ENCODE results near the gene SLC6A8. TPM values are rescaled to one million over a fixed set of nuclear protein-coding genes. Genes with fewer than 3 reads are reported as not detected.

Gene SLC6A8
- total and polyA plus RNA-seq, 2 of the 4 experiments (the other 2 are of a cell fraction): 7.2 to 25.5 TPM

- no peaks in the 10 kb centered on the region; the same call in none of the 2 replicates for H3K9me3 ChIP-seq (ENCODE audit: control insufficient read depth, insufficient read depth, low read length)
- H3K4ac ChIP-seq (ENCODE audit: low read depth, low read length): no peak overlapping the region
- no peak overlapping the region for H4K5ac ChIP-seq (ENCODE audit: low read depth, low read length)
- no peak overlapping the region for H2AK9ac ChIP-seq (replicated peaks; ENCODE audit: low read depth, low read length, poor library complexity)
- H3K14ac ChIP-seq (replicated peaks; ENCODE audit: low read depth, low read length): no peak overlapping the region
- POLR2A ChIA-PET (ENCODE audit: unreplicated experiment): no interaction called here
- DNase-seq (no peak), ATAC-seq (ENCODE audit: low read depth) (no peak)
- H4K8ac ChIP-seq (ENCODE audit: low read depth in 2 of 2, low read length in 2 of 2): no peak overlapping the region
- 80% methylated on average over 2 of the region's 9 CpGs; no CpG with 5 or more reads in 1 of the 2 experiments for WGBS, 2 experiments (ENCODE audit: extremely low coverage in 2 of 2, insufficient read length in 1 of 2)
- no peak overlapping the region for H2AFZ ChIP-seq (replicated peaks; ENCODE audit: low read length, poor library complexity)
- H3K9me1 ChIP-seq (ENCODE audit: insufficient read depth, low read length): no peaks in the 10 kb centered on the region
- in situ Hi-C loops (cut with MboI; ENCODE audit: low sequenced_read_pairs): loop anchor here (25.0 kb wide), 1 partner anchor 695 kb away; no protein-coding TSS in a partner anchor
- no peak overlapping the region for H3K27ac ChIP-seq (ENCODE audit: insufficient read depth, low read length)
- no peak overlapping the region for H2BK20ac ChIP-seq (ENCODE audit: low read depth, low read length)
- no peak overlapping the region for H4K91ac ChIP-seq (ENCODE audit: insufficient read depth, low read depth, low read length)
- H3K4me2 ChIP-seq (ENCODE audit: low read depth, low read length): no peak overlapping the region
- no peak overlapping the region for H3K56ac ChIP-seq (ENCODE audit: extremely low read depth, insufficient read depth, low read length)
- dilution Hi-C loops (cut with HindIII; ENCODE audit: low sequenced_read_pairs, unreplicated experiment): no loop called here
- H2BK120ac ChIP-seq (ENCODE audit: low read depth, low read length): no peak overlapping the region
- CTCF ChIA-PET: no interaction called here
- no peak overlapping the region for H2AK5ac ChIP-seq (ENCODE audit: low read depth, low read length)
- no peaks in the 10 kb centered on the region for H3K79me1 ChIP-seq (ENCODE audit: low read depth in 1 of 2, low read length in 2 of 2)
- H3K18ac ChIP-seq (ENCODE audit: low read depth, low read length): no peak overlapping the region
- H4K20me1 ChIP-seq (ENCODE audit: insufficient read depth, low read length): no peaks in the 10 kb centered on the region
- H3K4me1 ChIP-seq (ENCODE audit: control insufficient read depth, insufficient read depth, low read length): no peaks in the 10 kb centered on the region
- no peak overlapping the region for H2BK15ac ChIP-seq (ENCODE audit: low read depth, low read length)
- no peak for TF ChIP-seq FOS (IDR thresholded peaks at IDR 0.05; ENCODE audit: low read depth, low read length)
- TF ChIP-seq NFE2L2 (IDR thresholded peaks at IDR 0.05; ENCODE audit: low read depth, low read length): no peak
- TF ChIP-seq RCOR1 (IDR thresholded peaks at IDR 0.05; ENCODE audit: insufficient replicate concordance, low read length): no peak
- TF ChIP-seq CEBPB (IDR thresholded peaks at IDR 0.05; ENCODE audit: low read depth, low read length): no peak
- TF ChIP-seq RAD21 (IDR thresholded peaks at IDR 0.05; ENCODE audit: low read length): no peak
- no peak for TF ChIP-seq MAZ (IDR thresholded peaks at IDR 0.05; ENCODE audit: borderline replicate concordance, low read depth, low read length)
- no peak for TF ChIP-seq CTCF (conservative IDR thresholded peaks at IDR 0.05; ENCODE audit: low read depth, low read length)
- no peak for TF ChIP-seq MXI1 (IDR thresholded peaks at IDR 0.05; ENCODE audit: borderline replicate concordance, low read depth, low read length)
- no peak for TF ChIP-seq RFX5 (IDR thresholded peaks at IDR 0.05; ENCODE audit: low read depth, low read length)
- TF ChIP-seq, protein P1, sequence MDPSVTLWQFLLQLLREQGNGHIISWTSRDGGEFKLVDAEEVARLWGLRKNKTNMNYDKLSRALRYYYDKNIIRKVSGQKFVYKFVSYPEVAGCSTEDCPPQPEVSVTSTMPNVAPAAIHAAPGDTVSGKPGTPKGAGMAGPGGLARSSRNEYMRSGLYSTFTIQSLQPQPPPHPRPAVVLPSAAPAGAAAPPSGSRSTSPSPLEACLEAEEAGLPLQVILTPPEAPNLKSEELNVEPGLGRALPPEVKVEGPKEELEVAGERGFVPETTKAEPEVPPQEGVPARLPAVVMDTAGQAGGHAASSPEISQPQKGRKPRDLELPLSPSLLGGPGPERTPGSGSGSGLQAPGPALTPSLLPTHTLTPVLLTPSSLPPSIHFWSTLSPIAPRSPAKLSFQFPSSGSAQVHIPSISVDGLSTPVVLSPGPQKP (IDR thresholded peaks at IDR 0.05; ENCODE audit: borderline replicate concordance, low read depth, low read length): no peak
- no peak for TF ChIP-seq BHLHE40 (IDR thresholded peaks at IDR 0.05; ENCODE audit: low read depth, low read length)
- no peak for TF ChIP-seq CHD1 (IDR thresholded peaks at IDR 0.05; ENCODE audit: low read depth, low read length)
- TF ChIP-seq POLR2A (IDR thresholded peaks at IDR 0.05; ENCODE audit: low read depth, low read length): no peak
- TF ChIP-seq SMC3 (IDR thresholded peaks at IDR 0.05; ENCODE audit: low read depth, low read length): no peak
- no TSS peak for BruUV-seq (replicated peaks)
- H2BK5ac ChIP-seq (ENCODE audit: low read depth, low read length, poor library complexity, severe bottlenecking): no peak overlapping the region
- intact Hi-C loops (cut with micrococcal nuclease): no loop called here
- no peak overlapping the region for H3K23ac ChIP-seq (ENCODE audit: low read depth, low read length)
- H3K27me3 ChIP-seq (ENCODE audit: control insufficient read depth, insufficient read depth, low read length): peaks cover 8% of the 10 kb centered on the region
- H3K36me3 ChIP-seq (ENCODE audit: control insufficient read depth, insufficient read depth, low read length): no peaks in the 10 kb centered on the region
- no peak overlapping the region for H3K4me3 ChIP-seq (ENCODE audit: insufficient read depth, low read depth, low read length)
- no peak overlapping the region for H3K9ac ChIP-seq (ENCODE audit: low read depth, low read length)
These were observed 30.6 kb upstream of the SLC6A8 start for GRCh38 chrX:153657161-153657560.
